Measurements from ENCODE around the gene FAIM.

DNA sequence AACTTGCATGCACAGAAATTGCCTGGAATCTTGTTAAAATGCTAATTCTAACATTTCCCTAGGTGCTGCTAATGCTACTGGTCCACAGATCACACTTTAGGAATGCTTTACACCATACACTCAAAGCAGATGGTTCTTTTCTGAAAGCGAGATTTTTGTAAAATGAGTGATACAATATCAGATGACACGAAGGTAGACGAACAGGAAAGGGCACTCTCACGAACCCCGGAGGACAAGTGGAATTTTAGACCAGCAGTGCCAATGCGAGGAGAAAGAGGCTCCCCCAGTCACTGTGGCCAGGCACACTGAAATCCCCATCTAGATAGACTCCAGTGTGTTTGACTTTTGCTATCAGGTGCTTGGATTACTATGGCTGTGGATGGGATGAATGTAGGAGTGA, 21.0 kb downstream of the FAIM start:
- TF ChIP-seq, protein P1, sequence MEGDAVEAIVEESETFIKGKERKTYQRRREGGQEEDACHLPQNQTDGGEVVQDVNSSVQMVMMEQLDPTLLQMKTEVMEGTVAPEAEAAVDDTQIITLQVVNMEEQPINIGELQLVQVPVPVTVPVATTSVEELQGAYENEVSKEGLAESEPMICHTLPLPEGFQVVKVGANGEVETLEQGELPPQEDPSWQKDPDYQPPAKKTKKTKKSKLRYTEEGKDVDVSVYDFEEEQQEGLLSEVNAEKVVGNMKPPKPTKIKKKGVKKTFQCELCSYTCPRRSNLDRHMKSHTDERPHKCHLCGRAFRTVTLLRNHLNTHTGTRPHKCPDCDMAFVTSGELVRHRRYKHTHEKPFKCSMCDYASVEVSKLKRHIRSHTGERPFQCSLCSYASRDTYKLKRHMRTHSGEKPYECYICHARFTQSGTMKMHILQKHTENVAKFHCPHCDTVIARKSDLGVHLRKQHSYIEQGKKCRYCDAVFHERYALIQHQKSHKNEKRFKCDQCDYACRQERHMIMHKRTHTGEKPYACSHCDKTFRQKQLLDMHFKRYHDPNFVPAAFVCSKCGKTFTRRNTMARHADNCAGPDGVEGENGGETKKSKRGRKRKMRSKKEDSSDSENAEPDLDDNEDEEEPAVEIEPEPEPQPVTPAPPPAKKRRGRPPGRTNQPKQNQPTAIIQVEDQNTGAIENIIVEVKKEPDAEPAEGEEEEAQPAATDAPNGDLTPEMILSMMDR (IDR thresholded peaks at IDR 0.05; ENCODE audit: low read depth, low read length, missing input control): no peak
- TF ChIP-seq RAD21 (IDR thresholded peaks at IDR 0.05) (no peak), RXRA (IDR thresholded peaks at IDR 0.05) (no peak)
- TF ChIP-seq, protein P2, sequence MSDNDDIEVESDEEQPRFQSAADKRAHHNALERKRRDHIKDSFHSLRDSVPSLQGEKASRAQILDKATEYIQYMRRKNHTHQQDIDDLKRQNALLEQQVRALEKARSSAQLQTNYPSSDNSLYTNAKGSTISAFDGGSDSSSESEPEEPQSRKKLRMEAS (IDR thresholded peaks at IDR 0.05): no peak
- TF ChIP-seq, protein P3, sequence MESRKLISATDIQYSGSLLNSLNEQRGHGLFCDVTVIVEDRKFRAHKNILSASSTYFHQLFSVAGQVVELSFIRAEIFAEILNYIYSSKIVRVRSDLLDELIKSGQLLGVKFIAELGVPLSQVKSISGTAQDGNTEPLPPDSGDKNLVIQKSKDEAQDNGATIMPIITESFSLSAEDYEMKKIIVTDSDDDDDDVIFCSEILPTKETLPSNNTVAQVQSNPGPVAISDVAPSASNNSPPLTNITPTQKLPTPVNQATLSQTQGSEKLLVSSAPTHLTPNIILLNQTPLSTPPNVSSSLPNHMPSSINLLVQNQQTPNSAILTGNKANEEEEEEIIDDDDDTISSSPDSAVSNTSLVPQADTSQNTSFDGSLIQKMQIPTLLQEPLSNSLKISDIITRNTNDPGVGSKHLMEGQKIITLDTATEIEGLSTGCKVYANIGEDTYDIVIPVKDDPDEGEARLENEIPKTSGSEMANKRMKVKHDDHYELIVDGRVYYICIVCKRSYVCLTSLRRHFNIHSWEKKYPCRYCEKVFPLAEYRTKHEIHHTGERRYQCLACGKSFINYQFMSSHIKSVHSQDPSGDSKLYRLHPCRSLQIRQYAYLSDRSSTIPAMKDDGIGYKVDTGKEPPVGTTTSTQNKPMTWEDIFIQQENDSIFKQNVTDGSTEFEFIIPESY (IDR thresholded peaks at IDR 0.05): no peak
